H1 (cell line): ENCODE results near the gene NSL1. TPM values are rescaled to one million over a fixed set of nuclear protein-coding genes. Genes with fewer than 3 reads are reported as not detected.

ENCODE experiments used
- CTCF ChIA-PET: fragments of 300-600 bp; sonication (Branson Sonifier 250); formaldehyde crosslinking; loops from one replicate; lab custom pipeline; 2021; ENCODE audit not compliant: partially characterized antibody; lab: Charles Lee
- POLR2A ChIA-PET: fragments of 300-600 bp; sonication (Branson Sonifier 250); formaldehyde crosslinking; loops from one replicate; lab custom pipeline; 2021; ENCODE audit warnings: inconsistent platforms; ENCODE audit not compliant: partially characterized antibody; lab: Charles Lee
- DNase-seq, 2 experiments: peaks; one replicate each; pipeline versions ENCODE4 v3.0.0 to v3.0.0-alpha.2; 2010 to 2022; ENCODE audit warnings: low spot score in 2 of 2, low read depth in 1 of 2, mixed read lengths in 1 of 2
- FAIRE-seq: peaks from 2 replicates; lab custom pipeline; 2011; peaks lifted over from hg19 to GRCh38; lab: Jason Lieb, UNC
- H2AFZ ChIP-seq: 2 replicates; pipeline ENCODE4 v1.8.1; 2012; ENCODE audit warnings: low read length, inconsistent platforms
- H2AK5ac ChIP-seq: 2 replicates; pipeline ENCODE4 v1.6.1; 2013; ENCODE audit warnings: low read depth, low read length
- H2BK120ac ChIP-seq: replicated peaks from 2 replicates; pipeline ENCODE3; 2013; ENCODE audit warnings: low read depth, low read length, inconsistent platforms
- H2BK12ac ChIP-seq: 2 replicates; pipeline ENCODE4 v1.6.1; 2013; ENCODE audit warnings: low read depth, low read length
- H2BK15ac ChIP-seq: 2 replicates; pipeline ENCODE4 v1.6.1; 2013; ENCODE audit warnings: low read length
- H2BK20ac ChIP-seq: 2 replicates; pipeline ENCODE4 v1.6.1; 2013; ENCODE audit warnings: low read length
- H2BK5ac ChIP-seq: 2 replicates; pipeline ENCODE4 v1.6.1; 2013; ENCODE audit warnings: low read depth, low read length
- H3K14ac ChIP-seq: 2 replicates; pipeline ENCODE4 v1.6.1; 2013; ENCODE audit warnings: inconsistent platforms; ENCODE audit not compliant: insufficient read length
- H3K18ac ChIP-seq: 2 replicates; pipeline ENCODE4 v1.6.1; 2013; ENCODE audit warnings: low read length; ENCODE audit errors: extremely low read depth
- H3K23ac ChIP-seq: 2 replicates; pipeline ENCODE4 v1.6.1; 2013; ENCODE audit warnings: inconsistent platforms; ENCODE audit not compliant: insufficient read length
- H3K23me2 ChIP-seq: 2 replicates; pipeline ENCODE4 v1.6.1; 2013; ENCODE audit warnings: low read depth, low read length
- H3K27ac ChIP-seq: 2 replicates; pipeline ENCODE4 v1.6.1; 2011; ENCODE audit warnings: low read depth, low read length, inconsistent platforms
- H3K27me3 ChIP-seq, 4 experiments: replicated peaks in 1 of 4; 1 replicate in 1 of 4; 2 replicates in 3 of 4; pipeline versions ENCODE4 v1.6.1 to v1.8.1; 2011 to 2013; ENCODE audit warnings: low read length in 3 of 4, mild to moderate bottlenecking in 3 of 4, inconsistent platforms in 2 of 4, mixed read lengths in 2 of 4, moderate library complexity in 1 of 4; ENCODE audit not compliant: control insufficient read depth in 3 of 4, insufficient read depth in 3 of 4; ENCODE audit errors: extremely low read depth in 1 of 4
- H3K36me3 ChIP-seq, 4 experiments: 2 replicates each; pipeline versions ENCODE4 v1.6.1 to v1.8.1; 2011 to 2013; ENCODE audit warnings: mild to moderate bottlenecking in 4 of 4, low read length in 3 of 4, moderate library complexity in 2 of 4, control low read depth in 1 of 4, inconsistent platforms in 1 of 4; ENCODE audit not compliant: insufficient read depth in 4 of 4, control insufficient read depth in 2 of 4
- H3K4ac ChIP-seq: replicated peaks from 2 replicates; pipeline ENCODE3; 2013; ENCODE audit warnings: low read length, low read depth, mixed read lengths, inconsistent platforms; ENCODE audit not compliant: insufficient read length
- H3K4me1 ChIP-seq, 4 experiments: replicated peaks in 1 of 4; 1 replicate in 1 of 4; 2 replicates in 3 of 4; pipeline versions ENCODE4 v1.6.1 to v1.8.1; 2011 to 2013; ENCODE audit warnings: low read length in 3 of 4, inconsistent platforms in 2 of 4, mixed read lengths in 1 of 4; ENCODE audit not compliant: insufficient read depth in 4 of 4, control insufficient read depth in 3 of 4
- H3K4me2 ChIP-seq, 2 experiments: 2 replicates each; pipeline versions ENCODE4 v1.6.1 to v1.8.1; 2011 to 2013; ENCODE audit warnings: low read depth in 2 of 2, low read length in 2 of 2, control low read depth in 1 of 2, inconsistent platforms in 1 of 2, mild to moderate bottlenecking in 1 of 2; ENCODE audit not compliant: insufficient read depth in 1 of 2
- H3K4me3 ChIP-seq, 4 experiments: fragments of 200-600, 300-600 bp in 1 of 4; sonication (generic), shearing (Covaris generic), sonication (Bioruptor Twin) in 1 of 4; 2 replicates each; pipeline versions ENCODE4 v1.5.1 to v1.8.1; 2011 to 2016; ENCODE audit warnings: low read length in 4 of 4, low read depth in 3 of 4, control low read depth in 2 of 4, inconsistent platforms in 2 of 4, mild to moderate bottlenecking in 2 of 4, mixed read lengths in 1 of 4, moderate library complexity in 1 of 4; ENCODE audit not compliant: insufficient read depth in 2 of 4; ENCODE audit errors: extremely low read depth in 1 of 4
- H3K56ac ChIP-seq: replicated peaks from 2 replicates; pipeline ENCODE3; 2013; ENCODE audit warnings: low read depth, mild to moderate bottlenecking, mixed read lengths, low read length, inconsistent platforms; ENCODE audit not compliant: insufficient read length
- H3K79me1 ChIP-seq: 2 replicates; pipeline ENCODE4 v1.6.1; 2013; ENCODE audit warnings: low read depth, low read length, control low read depth
- H3K79me2 ChIP-seq, 2 experiments: 2 replicates each; pipeline versions ENCODE4 v1.6.1 to v1.8.1; 2012 to 2013; ENCODE audit warnings: low read length in 2 of 2, mild to moderate bottlenecking in 2 of 2, inconsistent platforms in 1 of 2; ENCODE audit not compliant: insufficient read depth in 2 of 2, control insufficient read depth in 1 of 2
- H3K9ac ChIP-seq, 4 experiments: replicated peaks in 1 of 4; 1 replicate in 1 of 4; 2 replicates in 3 of 4; pipeline versions ENCODE4 v1.6.1 to v1.8.1; 2011 to 2013; ENCODE audit warnings: low read depth in 3 of 4, low read length in 3 of 4, control low read depth in 2 of 4, mild to moderate bottlenecking in 2 of 4, moderate library complexity in 2 of 4, inconsistent platforms in 1 of 4; ENCODE audit errors: extremely low read depth in 1 of 4
- H3K9me3 ChIP-seq, 2 experiments: 2 replicates each; pipeline versions ENCODE4 v1.6.1 to v1.8.1; 2012 to 2013; ENCODE audit warnings: mild to moderate bottlenecking in 2 of 2, moderate library complexity in 2 of 2, control low read depth in 1 of 2, inconsistent platforms in 1 of 2, low read depth in 1 of 2, low read length in 1 of 2, mixed read lengths in 1 of 2; ENCODE audit not compliant: insufficient read depth in 2 of 2
- H4K20me1 ChIP-seq, 2 experiments: replicated peaks in 1 of 2; 2 replicates each; pipeline versions ENCODE3 to v1.8.1; 2011 to 2013; ENCODE audit warnings: inconsistent platforms in 2 of 2, low read length in 2 of 2, mild to moderate bottlenecking in 1 of 2; ENCODE audit not compliant: insufficient read depth in 2 of 2, control insufficient read depth in 1 of 2
- H4K5ac ChIP-seq: 2 replicates; pipeline ENCODE4 v1.6.1; 2013; ENCODE audit warnings: low read length, low read depth, mixed read lengths, inconsistent platforms; ENCODE audit not compliant: insufficient read length
- H4K8ac ChIP-seq: 2 replicates; pipeline ENCODE4 v1.8.0; 2013; ENCODE audit warnings: mild to moderate bottlenecking, moderate library complexity, low read length, inconsistent platforms; ENCODE audit not compliant: insufficient read depth; ENCODE audit errors: extremely low read depth
- H4K91ac ChIP-seq: replicated peaks from 2 replicates; pipeline ENCODE3; 2013; ENCODE audit warnings: low read length, mixed read lengths, inconsistent platforms; ENCODE audit not compliant: insufficient read length
- CHD1 ChIP-seq: IDR thresholded peaks from 2 replicates; pipeline ENCODE4 v1.6.1; 2012; ENCODE audit warnings: low read depth, low read length, improper control_type of control experiment
- EP300 ChIP-seq, 2 experiments: IDR thresholded peaks; 1 replicate in 1 of 2; 2 replicates in 1 of 2; pipeline ENCODE4 v1.6.1; 2011 to 2012; ENCODE audit warnings: low read depth in 2 of 2, low read length in 2 of 2, mild to moderate bottlenecking in 2 of 2, borderline replicate concordance in 1 of 2, inconsistent platforms in 1 of 2, moderate library complexity in 1 of 2
- EZH2 ChIP-seq: fragments of 200-600 bp; sonication (generic); IDR thresholded peaks from 2 replicates; pipeline ENCODE4 v1.7.1; 2012; ENCODE audit warnings: low read depth, mild to moderate bottlenecking, moderate library complexity, low read length, inconsistent platforms; ENCODE audit not compliant: severe bottlenecking
- RBBP5 ChIP-seq: IDR thresholded peaks from 2 replicates; pipeline ENCODE4 v1.7.1; 2012; ENCODE audit warnings: low read depth, mild to moderate bottlenecking, inconsistent platforms, low read length, moderate library complexity, borderline replicate concordance
- RNF2 ChIP-seq: fragments of 200-900, 300-1000 bp; sonication (generic); IDR thresholded peaks from 2 replicates; pipeline ENCODE4 v1.7.1; 2016; ENCODE audit warnings: borderline replicate concordance, low read depth, mild to moderate bottlenecking, antibody characterized with exemption, low read length; ENCODE audit not compliant: poor library complexity, severe bottlenecking; ENCODE audit errors: missing control alignments
- SP4 ChIP-seq: IDR thresholded peaks from 2 replicates; pipeline ENCODE4 v1.6.1; 2012; ENCODE audit warnings: low read length, inconsistent platforms
- SRF ChIP-seq: IDR thresholded peaks from 2 replicates; pipeline ENCODE4 v1.6.1; 2011; ENCODE audit warnings: mild to moderate bottlenecking, low read depth, low read length, moderate library complexity
- WGBS, 2 experiments: shearing (Covaris generic) in 1 of 2; methylation state at CpG; one replicate each; pipeline versions ENCODE4 v1.1.6 to v1.1.7; 2013 to 2015; ENCODE audit warnings: low lambda C conversion rate in 2 of 2, mixed read lengths in 2 of 2, inconsistent platforms in 1 of 2, low coverage in 1 of 2, missing lambda C conversion rate in 1 of 2; ENCODE audit not compliant: insufficient replicate concordance in 2 of 2, insufficient coverage in 1 of 2, insufficient read length in 1 of 2; ENCODE audit errors: extremely low coverage in 1 of 2, missing lambda C conversion rate in 1 of 2; 5-methylcytosine and 5-hydroxymethylcytosine counted together
- polyA plus RNA-seq, 7 experiments: library from polyadenylated mRNA; depleted of rRNA in 3 of 7; stranded (reverse) in 5 of 7; unstranded in 2 of 7; fragments of >200 nt in 5 of 7; fragments of 200-250 nt in 2 of 7; gene quantifications; 1 replicate in 5 of 7; 2 replicates in 1 of 7; 4 replicates in 1 of 7; pipeline versions ENCODE4 v1.2.1 to v1.2.3, GENCODE V29; 2011 to 2013; ENCODE audit warnings: missing spikeins in 2 of 7, mixed read lengths in 2 of 7
- total RNA-seq: library from RNA; stranded (reverse); fragmentation: NEBNext Ultra II Directional; extraction: Animal tissue kit (Norgen Biotek cat#: 25700); gene quantifications from 2 replicates; pipeline ENCODE4 v1.2.1, GENCODE V29; 2021

NSL1 gene
- total and polyA plus RNA-seq, 2 of the 8 experiments (the other 6 are each of a cell fraction or from before 2014, with no cell fraction given) = 25.4 to 51.7 TPM

DNA sequence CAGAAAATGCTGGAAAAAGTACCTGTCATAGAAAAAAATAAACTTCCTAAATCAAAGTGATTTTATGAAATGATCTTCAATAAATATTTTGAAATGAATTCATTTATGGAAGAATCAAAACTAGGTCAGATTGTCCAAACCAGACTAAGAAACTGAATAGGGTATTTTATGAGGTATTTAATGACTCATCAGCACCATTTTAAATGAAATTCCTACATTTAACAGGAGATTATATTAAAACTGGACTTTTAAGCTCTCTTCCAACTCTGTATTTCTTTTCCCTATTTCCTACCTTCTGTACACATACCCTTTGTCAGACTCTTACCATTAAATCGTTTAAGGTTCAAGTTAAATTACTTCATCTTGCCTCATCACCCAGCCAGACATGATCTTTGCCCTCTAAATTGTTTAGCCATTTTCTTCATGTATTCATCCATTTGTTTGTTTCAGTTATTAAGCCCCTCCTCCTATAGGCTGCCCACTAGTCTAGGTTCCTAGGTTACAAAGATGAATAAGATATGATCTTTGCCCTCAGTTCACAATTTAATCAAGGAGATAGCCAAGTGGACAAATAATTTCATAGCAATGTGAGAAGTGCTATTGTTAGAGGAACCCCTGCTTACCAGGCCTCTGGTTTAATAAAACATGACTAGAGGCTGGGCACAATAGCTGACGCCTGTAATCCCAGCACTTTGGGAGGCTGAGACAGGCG lies 25.1 kb upstream of the NSL1 start:
- no peak overlapping the region for H3K4me3 ChIP-seq
- CTCF ChIA-PET = interaction anchor here (0.5 to 1.6 kb wide), 3 partner anchors 14 to 137 kb away, joined by 3 to 4 read pairs (median 3); no protein-coding TSS in a partner anchor
- no peak for FAIRE-seq

More for the DNA sequence above, 25.1 kb upstream of the NSL1 start:
- no peak overlapping the region for H2AFZ ChIP-seq
- H3K79me1 ChIP-seq = no peaks in the 10 kb centered on the region
- no peak overlapping the region for H2AK5ac ChIP-seq
- H4K91ac ChIP-seq = no peak overlapping the region
- no peak overlapping the region for H4K5ac ChIP-seq
- H3K18ac ChIP-seq = no peak overlapping the region
- H3K14ac ChIP-seq = no peak overlapping the region
- no peak for DNase-seq
- no peak overlapping the region for H2BK120ac ChIP-seq
- H3K23ac ChIP-seq = no peak overlapping the region
- H3K9ac ChIP-seq = no peak overlapping the region
- H3K27ac ChIP-seq = no peak overlapping the region
- no peaks in the 10 kb centered on the region; a peak in 1 of 7 replicates for H3K4me1 ChIP-seq
- H3K36me3 ChIP-seq = no peaks in the 10 kb centered on the region; a peak in 1 of 8 replicates
- no peak overlapping the region for H2BK15ac ChIP-seq
- H2BK5ac ChIP-seq = no peak overlapping the region
- POLR2A ChIA-PET = interaction anchor here (1.3 to 1.5 kb wide), 2 partner anchors 58 to 75 kb away, joined by 3 read pairs; no protein-coding TSS in a partner anchor
- H3K23me2 ChIP-seq = no peaks in the 10 kb centered on the region
- 90% methylated on average over 3 of the region's 3 CpGs; no CpG with 5 or more reads in 1 of the 2 experiments for WGBS, 2 experiments
- no peaks in the 10 kb centered on the region for H3K9me3 ChIP-seq
- no peaks in the 10 kb centered on the region for H4K20me1 ChIP-seq
- no peak overlapping the region for H2BK12ac ChIP-seq
- no peak overlapping the region for H3K56ac ChIP-seq
- no peaks in the 10 kb centered on the region for H3K79me2 ChIP-seq
- H2BK20ac ChIP-seq = no peak overlapping the region
- no peak overlapping the region for H3K4ac ChIP-seq
- no peaks in the 10 kb centered on the region for H3K27me3 ChIP-seq
- H4K8ac ChIP-seq = no peak overlapping the region
- H3K4me2 ChIP-seq = no peak overlapping the region
- no peak for TF ChIP-seq CHD1
- no peak for TF ChIP-seq SP4
- no peak for TF ChIP-seq EP300 (IDR thresholded peaks at IDR 0.05; ENCODE audit: borderline replicate concordance in 1 of 2, low read depth in 2 of 2, low read length in 2 of 2)
- no peak for TF ChIP-seq RBBP5
- no peak for TF ChIP-seq SRF
- TF ChIP-seq EZH2 = no peak
- TF ChIP-seq RNF2 = no peak
- TF ChIP-seq, all 59 proteins: peak for 0
